PFSK-1 (cell line): ENCODE measurements around the gene ACOT7.

Source experiments
- TAF1 ChIP-seq: IDR thresholded peaks from 2 replicates; pipeline ENCODE4 v1.6.1; 2012; ENCODE audit warnings: low read length, control low read depth, borderline replicate concordance; ENCODE audit not compliant: insufficient read depth
- TF ChIP-seq, protein P1 (sequence below), 2 experiments: IDR thresholded peaks; 2 replicates each; pipeline versions ENCODE4 v1.6.1 to v1.8.0; 2011 to 2012; ENCODE audit warnings: low read depth in 2 of 2, low read length in 2 of 2, control low read depth in 1 of 2, inconsistent platforms in 1 of 2, mild to moderate bottlenecking in 1 of 2, moderate library complexity in 1 of 2; ENCODE audit not compliant: insufficient read depth in 1 of 2

DNA sequence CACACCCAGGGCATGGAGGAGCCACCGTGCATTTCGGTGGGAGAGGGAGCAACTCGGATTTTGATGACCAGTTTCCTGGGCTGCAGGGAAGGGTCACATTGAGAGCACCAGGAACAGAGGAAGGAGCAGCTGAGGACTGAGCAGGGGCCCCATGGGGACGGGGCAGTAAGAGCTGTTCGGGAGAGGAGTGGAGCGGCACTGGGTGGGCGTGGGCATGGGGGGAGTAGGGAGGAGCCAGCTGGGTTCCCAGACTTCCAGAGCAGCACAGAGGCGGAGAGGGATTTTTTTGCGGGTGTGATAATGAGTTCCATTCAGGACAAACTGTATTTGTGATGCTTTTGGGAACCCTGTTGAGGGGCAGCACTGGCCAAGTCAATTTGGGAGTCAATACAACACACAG lies 115.3 kb downstream of the ACOT7 start:
- TF ChIP-seq TAF1 = no peak
- TF ChIP-seq, protein P1, sequence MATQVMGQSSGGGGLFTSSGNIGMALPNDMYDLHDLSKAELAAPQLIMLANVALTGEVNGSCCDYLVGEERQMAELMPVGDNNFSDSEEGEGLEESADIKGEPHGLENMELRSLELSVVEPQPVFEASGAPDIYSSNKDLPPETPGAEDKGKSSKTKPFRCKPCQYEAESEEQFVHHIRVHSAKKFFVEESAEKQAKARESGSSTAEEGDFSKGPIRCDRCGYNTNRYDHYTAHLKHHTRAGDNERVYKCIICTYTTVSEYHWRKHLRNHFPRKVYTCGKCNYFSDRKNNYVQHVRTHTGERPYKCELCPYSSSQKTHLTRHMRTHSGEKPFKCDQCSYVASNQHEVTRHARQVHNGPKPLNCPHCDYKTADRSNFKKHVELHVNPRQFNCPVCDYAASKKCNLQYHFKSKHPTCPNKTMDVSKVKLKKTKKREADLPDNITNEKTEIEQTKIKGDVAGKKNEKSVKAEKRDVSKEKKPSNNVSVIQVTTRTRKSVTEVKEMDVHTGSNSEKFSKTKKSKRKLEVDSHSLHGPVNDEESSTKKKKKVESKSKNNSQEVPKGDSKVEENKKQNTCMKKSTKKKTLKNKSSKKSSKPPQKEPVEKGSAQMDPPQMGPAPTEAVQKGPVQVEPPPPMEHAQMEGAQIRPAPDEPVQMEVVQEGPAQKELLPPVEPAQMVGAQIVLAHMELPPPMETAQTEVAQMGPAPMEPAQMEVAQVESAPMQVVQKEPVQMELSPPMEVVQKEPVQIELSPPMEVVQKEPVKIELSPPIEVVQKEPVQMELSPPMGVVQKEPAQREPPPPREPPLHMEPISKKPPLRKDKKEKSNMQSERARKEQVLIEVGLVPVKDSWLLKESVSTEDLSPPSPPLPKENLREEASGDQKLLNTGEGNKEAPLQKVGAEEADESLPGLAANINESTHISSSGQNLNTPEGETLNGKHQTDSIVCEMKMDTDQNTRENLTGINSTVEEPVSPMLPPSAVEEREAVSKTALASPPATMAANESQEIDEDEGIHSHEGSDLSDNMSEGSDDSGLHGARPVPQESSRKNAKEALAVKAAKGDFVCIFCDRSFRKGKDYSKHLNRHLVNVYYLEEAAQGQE (IDR thresholded peaks at IDR 0.05; ENCODE audit: insufficient read depth in 1 of 2, low read depth in 2 of 2, low read length in 2 of 2) = no peak
